Parathyroid adenoma (tissue), 2 donors: ENCODE measurements around the gene GINS1.
A peak's percentile ranks its signal among the peaks of the same experiment; 100 is the strongest.

Source experiments
- H2AFZ ChIP-seq: fragments of 300-600 bp; sonication (generic); one replicate; pipeline ENCODE4 v1.7.0; 2017; ENCODE audit warnings: antibody characterized with exemption, mild to moderate bottlenecking
- H3K27ac ChIP-seq: fragments of 300-600 bp; sonication (generic); one replicate; pipeline ENCODE4 v1.7.0; 2017
- H3K27me3 ChIP-seq: fragments of 300-600 bp; sonication (generic); one replicate; pipeline ENCODE4 v1.7.0; 2017; ENCODE audit warnings: low read length; ENCODE audit not compliant: control insufficient read depth, insufficient read depth
- H3K36me3 ChIP-seq: fragments of 300-600 bp; sonication (generic); one replicate; pipeline ENCODE4 v1.7.0; 2017; ENCODE audit warnings: low read length; ENCODE audit not compliant: control insufficient read depth, insufficient read depth
- H3K4me1 ChIP-seq: fragments of 300-600 bp; sonication (generic); one replicate; pipeline ENCODE4 v1.7.0; 2017; ENCODE audit warnings: control low read depth
- H3K4me2 ChIP-seq: fragments of 300-600 bp; sonication (generic); one replicate; pipeline ENCODE4 v1.7.0; 2017; ENCODE audit warnings: low read length
- H3K4me3 ChIP-seq: fragments of 300-600 bp; sonication (generic); one replicate; pipeline ENCODE4 v1.7.0; 2017; ENCODE audit warnings: low read depth, low read length
- H3K79me2 ChIP-seq: fragments of 300-600 bp; sonication (generic); one replicate; pipeline ENCODE4 v1.7.0; 2017; ENCODE audit warnings: control low read depth
- H3K9ac ChIP-seq: fragments of 300-600 bp; sonication (generic); one replicate; pipeline ENCODE4 v1.7.0; 2017; ENCODE audit warnings: mild to moderate bottlenecking
- H3K9me3 ChIP-seq: fragments of 300-600 bp; sonication (generic); one replicate; pipeline ENCODE4 v1.7.0; 2017; ENCODE audit warnings: low read length; ENCODE audit not compliant: control insufficient read depth
- TF ChIP-seq, protein P1 (sequence below): fragments of 300-600 bp; sonication (generic); IDR thresholded peaks from one replicate; pipeline ENCODE4 v1.7.0; 2017; ENCODE audit warnings: antibody characterized with exemption, mild to moderate bottlenecking
- donor health status: primary hyperparathyroidism.

GINS1 gene

DNA sequence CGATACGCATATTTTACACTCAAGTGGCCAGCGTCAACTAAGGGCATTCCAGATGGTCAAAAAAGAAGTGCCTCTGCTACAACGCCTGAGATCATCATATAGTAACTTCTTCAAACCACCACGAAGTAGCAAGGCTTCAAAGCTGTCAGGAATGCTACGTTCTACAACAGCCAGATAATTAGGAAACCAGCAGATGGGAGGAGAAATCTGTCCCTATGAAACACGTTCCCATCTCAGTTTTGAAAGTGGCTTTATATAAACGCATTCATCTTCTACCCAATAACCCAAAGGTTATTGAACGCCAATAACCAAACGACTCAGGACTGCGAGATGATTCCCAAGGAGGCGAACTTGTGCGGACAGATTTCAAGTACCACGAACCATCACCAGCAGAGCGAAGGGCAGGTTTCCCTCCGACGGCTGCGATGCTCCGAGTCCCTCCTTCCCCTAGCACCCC is 18.0 kb upstream of the GINS1 start:
- H3K4me1 ChIP-seq, result peaks cover 3% of the 10 kb centered on the region

DNA sequence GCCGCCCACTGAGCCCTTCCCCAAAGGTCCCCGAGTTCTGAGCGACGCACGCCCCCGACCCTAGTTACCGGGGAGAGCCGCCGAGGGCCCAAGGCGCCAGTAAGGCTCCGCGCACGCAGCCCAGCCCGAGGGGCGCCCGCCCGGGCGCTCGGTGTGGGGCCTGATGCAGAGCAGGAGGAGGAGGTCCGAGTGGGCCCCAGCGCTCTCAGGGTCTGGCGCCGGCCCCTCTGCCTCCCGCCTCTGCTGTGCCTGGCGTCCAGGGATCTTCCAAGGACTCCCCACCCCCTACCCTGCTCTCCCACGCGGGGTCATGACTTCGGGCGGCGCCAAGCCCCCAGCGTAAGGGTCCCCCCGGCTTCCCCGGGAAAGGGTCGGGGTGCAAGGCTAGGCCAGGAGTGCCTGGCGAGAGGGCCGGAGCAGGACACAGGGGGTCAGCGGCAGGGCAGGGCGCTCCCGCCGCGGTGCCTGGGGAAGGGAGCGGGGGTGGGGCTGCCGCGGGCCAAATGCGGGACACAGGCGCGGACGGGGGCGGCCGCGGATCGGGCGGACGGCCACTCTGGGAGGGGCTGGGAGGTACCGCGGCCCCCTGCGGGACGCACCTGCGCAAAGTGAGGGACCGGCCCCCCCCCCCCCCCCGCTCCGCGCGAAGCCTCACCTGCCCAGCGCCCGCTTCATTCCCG is 17.5 kb upstream of the GINS1 start:
- Histone ChIP-seq H3K4me2 (peak overlapping the region; percentile 96), H3K27me3 (no peaks in the 10 kb centered on the region), H3K4me1 (no peaks in the 10 kb centered on the region), H3K9me3 (no peaks in the 10 kb centered on the region), H3K4me3 (peak overlapping the region; percentile 74), H3K36me3 (no peaks in the 10 kb centered on the region), H3K79me2 (peaks cover 22% of the 10 kb centered on the region), H2AFZ (peak overlapping the region; percentile 98), H3K27ac (peak overlapping the region; percentile 85), H3K9ac (peak overlapping the region; percentile 99)
- TF ChIP-seq, protein P1, sequence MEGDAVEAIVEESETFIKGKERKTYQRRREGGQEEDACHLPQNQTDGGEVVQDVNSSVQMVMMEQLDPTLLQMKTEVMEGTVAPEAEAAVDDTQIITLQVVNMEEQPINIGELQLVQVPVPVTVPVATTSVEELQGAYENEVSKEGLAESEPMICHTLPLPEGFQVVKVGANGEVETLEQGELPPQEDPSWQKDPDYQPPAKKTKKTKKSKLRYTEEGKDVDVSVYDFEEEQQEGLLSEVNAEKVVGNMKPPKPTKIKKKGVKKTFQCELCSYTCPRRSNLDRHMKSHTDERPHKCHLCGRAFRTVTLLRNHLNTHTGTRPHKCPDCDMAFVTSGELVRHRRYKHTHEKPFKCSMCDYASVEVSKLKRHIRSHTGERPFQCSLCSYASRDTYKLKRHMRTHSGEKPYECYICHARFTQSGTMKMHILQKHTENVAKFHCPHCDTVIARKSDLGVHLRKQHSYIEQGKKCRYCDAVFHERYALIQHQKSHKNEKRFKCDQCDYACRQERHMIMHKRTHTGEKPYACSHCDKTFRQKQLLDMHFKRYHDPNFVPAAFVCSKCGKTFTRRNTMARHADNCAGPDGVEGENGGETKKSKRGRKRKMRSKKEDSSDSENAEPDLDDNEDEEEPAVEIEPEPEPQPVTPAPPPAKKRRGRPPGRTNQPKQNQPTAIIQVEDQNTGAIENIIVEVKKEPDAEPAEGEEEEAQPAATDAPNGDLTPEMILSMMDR, result no peak

More for the DNA sequence above, 18.0 kb upstream of the GINS1 start:
- Histone ChIP-seq H3K27ac (peak overlapping the region; percentile 85), H3K9ac (peak overlapping the region; percentile 99), H3K36me3 (no peaks in the 10 kb centered on the region), H3K79me2 (peaks cover 26% of the 10 kb centered on the region), H3K9me3 (no peaks in the 10 kb centered on the region), H2AFZ (peak overlapping the region; percentile 98), H3K27me3 (no peaks in the 10 kb centered on the region), H3K4me3 (peak overlapping the region; percentile 74), H3K4me2 (peak overlapping the region; percentile 96)
- TF ChIP-seq, protein P1, result no peak

DNA sequence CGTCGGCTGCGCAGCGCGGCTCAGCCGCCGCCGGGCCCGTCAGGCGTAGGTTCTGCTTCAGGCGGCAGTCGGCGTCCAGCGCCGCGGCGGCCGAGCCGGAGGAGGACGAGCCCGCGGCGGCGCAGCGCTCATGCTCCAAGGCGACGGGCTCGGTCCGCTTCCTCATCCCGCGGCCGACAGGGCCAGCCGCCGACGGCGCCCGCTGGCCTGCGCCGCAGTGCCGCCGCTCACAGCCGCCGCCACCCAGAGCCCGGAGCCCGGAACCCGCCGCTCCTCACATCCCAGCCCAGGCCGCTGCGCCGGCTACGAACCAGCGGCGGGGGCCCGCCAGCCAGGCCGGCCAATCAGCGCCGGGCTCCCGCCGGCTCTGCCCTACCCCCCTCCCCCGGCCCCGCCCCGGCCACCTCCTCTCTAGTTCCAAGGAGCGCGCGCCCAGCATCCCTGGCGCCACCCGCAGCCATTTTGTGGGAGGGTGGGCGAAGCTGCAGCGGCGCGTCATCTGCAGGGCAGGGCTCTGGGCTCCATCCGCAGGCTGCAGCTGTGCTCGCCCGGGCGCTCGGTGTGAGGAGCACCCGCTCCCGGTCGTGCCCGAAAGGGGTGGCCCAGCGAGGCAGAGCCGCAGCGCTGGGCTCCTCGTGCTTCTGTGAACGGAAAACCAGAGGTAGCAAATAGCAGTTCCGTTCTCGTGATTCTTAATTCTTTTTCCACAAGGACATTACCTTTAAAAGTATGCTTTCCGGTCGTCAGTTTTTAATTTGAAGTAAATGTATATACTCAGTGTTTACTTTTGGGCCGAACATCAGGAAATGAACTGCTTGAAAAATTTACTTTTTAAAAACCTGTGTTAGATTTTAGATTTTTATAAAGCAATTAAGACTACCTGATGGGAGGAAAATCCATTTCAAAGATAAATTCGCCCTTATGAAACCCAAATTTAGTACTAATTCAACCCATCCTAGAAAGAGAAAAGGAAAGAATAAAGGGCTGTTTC is 16.6 kb upstream of the GINS1 start, which contains the start of gene ABHD12:
TSS of gene ABHD12 (minus strand) at position 298 of the 991 bp plus-strand sequence. CDS start at position 166, 132 bp downstream.
- no peaks in the 10 kb centered on the region for H3K4me1 ChIP-seq
- H3K4me2 ChIP-seq, result peak within 1 kb of the TSS; percentile 96
- H3K79me2 ChIP-seq, result peaks cover 22% of the 10 kb centered on the region
- H3K36me3 ChIP-seq, result no peaks in the 10 kb centered on the region
- H3K4me3 ChIP-seq, result peak within 1 kb of the TSS; percentile 74
- H3K27ac ChIP-seq, result peak within 1 kb of the TSS; percentile 85
- H3K27me3 ChIP-seq, result no peaks in the 10 kb centered on the region
- H3K9ac ChIP-seq, result peak within 1 kb of the TSS; percentile 99
- H3K9me3 ChIP-seq, result no peaks in the 10 kb centered on the region
- peak within 1 kb of the TSS; percentile 98 for H2AFZ ChIP-seq
- TF ChIP-seq, protein P1, result no peak

DNA sequence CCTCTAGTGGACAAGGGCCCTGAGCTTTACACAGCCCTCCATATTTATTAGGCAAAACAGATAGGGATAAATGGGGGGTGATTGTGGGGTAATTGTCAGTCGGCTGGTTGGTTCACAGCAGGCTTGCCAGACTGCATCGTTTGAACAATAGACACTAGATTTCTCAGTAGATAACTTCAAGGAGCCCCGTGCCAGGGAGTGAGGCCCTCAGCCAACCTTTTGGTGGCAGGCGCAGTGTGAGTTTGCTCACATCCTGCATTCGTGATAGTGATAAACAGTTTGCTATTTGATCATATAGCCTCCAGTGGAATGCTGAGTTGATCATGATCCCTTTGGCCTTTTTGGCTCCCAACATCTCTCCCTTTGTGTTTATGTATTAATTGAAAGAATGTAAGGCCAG is 13.2 kb upstream of the GINS1 start:
- Histone ChIP-seq H3K27ac (no peak overlapping the region), H3K4me2 (no peak overlapping the region), H2AFZ (no peak overlapping the region), H3K79me2 (peaks cover 3% of the 10 kb centered on the region), H3K36me3 (no peaks in the 10 kb centered on the region), H3K4me3 (no peak overlapping the region), H3K9ac (no peak overlapping the region), H3K9me3 (no peaks in the 10 kb centered on the region), H3K27me3 (no peaks in the 10 kb centered on the region), H3K4me1 (no peaks in the 10 kb centered on the region)
- TF ChIP-seq, protein P1, result no peak
